Left forelimb (tissue), 1 donor: ENCODE data around the gene CTDP1.

ENCODE experiments used
- DNase-seq: peaks from one replicate; pipeline ENCODE4 v3.0.0-alpha.2; 2018; ENCODE audit warnings: low spot score

The CTDP1 gene

GRCh38 chr18:79797518-79798345 is 118.1 kb downstream of the CTDP1 start, which contains the start of gene KCNG2:
Gene KCNG2, plus strand, starts transcription at chr18:79797938. Its CDS starts 65,730 bp downstream, at chr18:79863668.
- no peak for DNase-seq

DNA sequence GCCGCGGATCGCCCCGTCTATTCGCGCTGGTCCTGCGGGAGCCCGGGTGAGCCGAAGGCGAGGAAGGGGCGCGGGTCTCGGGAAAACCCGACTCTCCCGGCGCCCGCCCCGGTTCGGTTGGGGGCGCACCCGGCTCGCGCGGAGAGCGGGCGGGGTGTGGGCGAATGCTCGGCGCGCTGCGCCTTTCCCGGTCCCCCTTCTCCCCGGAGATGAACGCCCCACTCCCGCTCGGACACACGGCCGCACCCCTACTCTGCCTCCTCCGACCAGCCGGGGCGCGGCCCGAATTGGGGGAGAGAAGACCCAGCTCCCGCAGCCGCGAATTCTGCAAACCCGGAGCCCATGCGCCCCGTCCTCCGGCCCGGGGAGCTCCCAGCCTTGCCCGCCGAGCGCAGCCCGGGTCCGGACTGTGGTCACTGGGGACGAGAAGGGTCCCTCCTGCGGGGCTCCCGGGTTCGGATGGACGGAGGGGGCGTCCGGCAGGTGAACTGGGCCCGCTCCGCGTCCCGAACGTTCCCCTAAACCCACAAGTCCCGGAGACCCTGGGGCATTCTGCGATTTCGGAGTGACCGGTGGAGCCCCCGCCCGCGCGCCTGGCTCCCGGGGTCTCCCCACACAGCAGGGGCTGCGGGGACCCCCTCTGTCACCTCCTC is 118.9 kb downstream of the CTDP1 start:
- DNase-seq = no peak

DNA sequence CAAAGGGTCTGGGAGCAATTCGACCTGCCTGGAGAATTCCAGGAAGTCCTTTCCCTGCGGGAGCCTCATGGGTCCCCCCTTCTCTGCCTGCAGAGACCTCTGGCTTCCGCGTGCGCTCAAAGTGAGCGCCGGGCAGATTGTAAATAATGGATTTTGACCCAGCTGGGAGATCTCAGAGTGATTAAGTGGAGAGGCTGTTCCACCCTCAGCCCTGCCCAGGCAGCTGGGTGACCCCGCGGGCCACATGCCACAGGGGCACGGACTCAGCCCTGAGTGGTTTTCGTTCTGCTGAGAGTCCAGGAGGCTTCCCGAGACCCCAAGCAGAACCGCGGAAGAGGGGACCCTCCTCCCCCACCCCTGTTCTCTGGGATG is 119.4 kb downstream of the CTDP1 start:
- DNase-seq = no peak

- DNase-seq = no peak
Measured at GRCh38 chr18:79799619-79800370, 120.2 kb downstream of the CTDP1 start.

DNA sequence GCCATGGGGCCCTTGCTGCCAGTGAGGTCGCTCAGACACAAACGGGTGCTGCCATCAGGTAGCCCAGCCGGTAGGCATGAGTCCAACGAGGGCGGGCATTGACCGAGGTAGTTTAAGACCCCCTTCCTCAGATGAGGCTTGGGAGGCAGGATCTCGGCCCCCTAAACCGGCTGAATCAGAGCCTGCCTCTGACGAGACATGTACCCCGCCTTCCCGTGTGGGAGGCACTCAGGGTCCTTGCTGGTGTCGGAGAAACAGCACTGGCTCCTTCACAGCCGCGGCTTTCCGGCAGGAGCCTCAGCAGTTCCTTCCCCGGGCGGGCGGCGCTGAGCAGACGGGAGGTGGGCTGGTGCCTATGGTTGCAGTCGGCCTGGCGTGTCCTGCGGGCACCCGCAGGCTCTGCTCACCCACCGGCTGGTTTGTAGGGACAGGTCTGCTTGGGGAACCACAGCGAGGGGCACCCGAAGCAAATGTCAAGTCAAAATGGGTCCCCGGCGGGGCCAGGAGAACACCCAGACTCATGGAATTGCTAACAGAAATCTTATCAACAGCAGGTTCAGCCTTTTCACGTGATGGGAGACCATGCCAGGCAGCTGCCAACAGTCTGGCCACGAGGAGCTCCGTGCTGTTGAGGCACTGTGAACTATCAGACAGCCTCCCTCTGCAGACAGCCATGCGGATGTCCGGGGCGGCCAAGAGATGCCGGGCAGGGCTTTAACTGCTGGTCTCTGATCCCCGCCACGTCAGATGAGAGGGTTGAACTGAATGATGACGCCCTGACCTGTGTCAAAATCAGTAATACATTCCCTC is 121.0 kb downstream of the CTDP1 start:
- DNase-seq = no peak

- no peak for DNase-seq
Measured at GRCh38 chr18:79801217-79801616, 121.6 kb downstream of the CTDP1 start.

DNA sequence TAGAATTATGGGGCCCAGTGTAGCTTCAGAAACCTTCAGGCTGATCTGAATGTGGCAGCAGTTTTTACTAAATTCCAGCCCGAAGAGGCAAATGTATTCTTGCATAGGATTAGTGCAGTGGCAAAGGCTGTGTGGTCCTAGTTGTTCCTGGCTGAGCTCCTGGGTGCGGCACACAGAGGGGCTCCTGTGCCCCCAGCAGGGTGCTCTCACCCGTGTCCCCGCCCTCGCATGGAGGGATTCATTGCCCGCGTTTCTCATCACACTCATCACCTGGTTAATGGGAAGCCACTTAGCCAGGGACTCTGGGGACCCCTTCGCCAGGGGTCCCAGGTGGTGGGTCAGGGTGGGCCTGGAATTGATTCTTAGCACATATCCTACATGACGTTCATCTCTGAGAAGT is 122.0 kb downstream of the CTDP1 start:
- DNase-seq = no peak

DNA sequence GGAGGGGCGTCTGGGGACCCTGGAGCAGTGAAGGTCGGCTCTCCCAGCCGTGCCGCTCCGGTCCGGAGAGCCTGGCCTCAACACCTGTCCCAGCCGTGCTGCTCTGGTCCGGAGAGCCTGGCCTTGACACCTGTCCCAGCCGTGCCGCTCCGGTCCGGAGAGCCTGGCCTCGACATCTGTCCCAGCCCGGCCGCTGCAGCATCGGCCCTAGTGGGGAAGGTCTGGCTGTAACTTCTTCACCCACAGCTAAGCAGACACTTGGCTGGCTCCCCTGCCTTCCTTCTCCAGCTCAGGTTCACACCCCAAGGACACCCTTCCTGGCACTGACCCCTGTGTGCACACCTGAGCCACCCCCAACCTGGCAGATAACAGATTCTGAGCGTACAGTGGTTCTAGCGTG is 122.7 kb downstream of the CTDP1 start:
- DNase-seq = no peak

GRCh38 chr18:79803611-79804051 is 124.0 kb downstream of the CTDP1 start:
- DNase-seq = no peak
